GM12872 (cell line): ENCODE results near the gene STX16.

Source experiments
- TF ChIP-seq, protein P1 (sequence below): IDR thresholded peaks from 3 replicates; pipeline ENCODE4 v1.5.1; 2011; ENCODE audit warnings: low read depth, mild to moderate bottlenecking, low read length, moderate library complexity; ENCODE audit not compliant: insufficient read depth

Gene STX16, protein sequence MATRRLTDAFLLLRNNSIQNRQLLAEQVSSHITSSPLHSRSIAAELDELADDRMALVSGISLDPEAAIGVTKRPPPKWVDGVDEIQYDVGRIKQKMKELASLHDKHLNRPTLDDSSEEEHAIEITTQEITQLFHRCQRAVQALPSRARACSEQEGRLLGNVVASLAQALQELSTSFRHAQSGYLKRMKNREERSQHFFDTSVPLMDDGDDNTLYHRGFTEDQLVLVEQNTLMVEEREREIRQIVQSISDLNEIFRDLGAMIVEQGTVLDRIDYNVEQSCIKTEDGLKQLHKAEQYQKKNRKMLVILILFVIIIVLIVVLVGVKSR

DNA sequence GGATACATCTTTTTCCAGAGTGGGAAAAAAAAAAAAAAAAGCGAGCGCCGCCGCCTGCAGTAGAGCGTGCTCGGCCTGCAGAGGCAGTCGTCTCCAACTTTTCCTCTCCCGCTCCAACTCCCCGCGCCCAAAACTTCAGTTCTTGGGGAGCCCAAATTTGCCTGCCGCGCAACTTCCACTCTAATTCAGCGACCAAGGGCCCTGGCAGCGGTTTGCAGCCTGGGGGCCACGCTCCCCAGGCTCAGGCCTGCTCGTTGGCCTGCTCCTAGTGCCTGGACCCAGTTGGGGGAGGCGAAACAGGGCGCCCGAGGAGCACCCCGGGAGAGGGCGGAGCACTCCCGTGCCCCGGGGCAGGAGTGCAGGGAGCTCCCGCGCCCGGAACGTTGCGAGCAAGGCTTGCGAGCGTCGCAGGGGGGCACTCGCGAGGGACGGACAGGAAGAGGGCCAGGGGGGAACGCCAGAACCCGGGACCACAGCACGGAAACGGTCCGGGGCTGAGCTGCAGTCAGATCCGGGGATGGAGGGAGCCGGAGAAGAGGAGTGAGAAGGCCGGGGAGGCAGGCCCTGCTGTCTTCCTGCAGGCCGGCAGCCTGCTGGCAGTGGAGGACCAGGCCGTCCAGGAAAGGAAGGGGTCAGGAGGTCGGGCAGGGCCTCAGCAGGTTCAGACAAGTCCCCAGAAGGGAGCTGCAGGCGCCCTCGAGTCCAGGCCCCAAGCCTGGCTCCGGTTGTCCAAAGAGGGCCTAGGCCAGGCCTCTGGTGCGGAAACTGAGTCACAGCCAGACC lies at the start of gene STX16:
TSS of gene STX16 (plus strand) at position 508 of the 783 bp plus-strand sequence. CDS start 724 bp downstream, outside the sequence.
- TF ChIP-seq, protein P1, sequence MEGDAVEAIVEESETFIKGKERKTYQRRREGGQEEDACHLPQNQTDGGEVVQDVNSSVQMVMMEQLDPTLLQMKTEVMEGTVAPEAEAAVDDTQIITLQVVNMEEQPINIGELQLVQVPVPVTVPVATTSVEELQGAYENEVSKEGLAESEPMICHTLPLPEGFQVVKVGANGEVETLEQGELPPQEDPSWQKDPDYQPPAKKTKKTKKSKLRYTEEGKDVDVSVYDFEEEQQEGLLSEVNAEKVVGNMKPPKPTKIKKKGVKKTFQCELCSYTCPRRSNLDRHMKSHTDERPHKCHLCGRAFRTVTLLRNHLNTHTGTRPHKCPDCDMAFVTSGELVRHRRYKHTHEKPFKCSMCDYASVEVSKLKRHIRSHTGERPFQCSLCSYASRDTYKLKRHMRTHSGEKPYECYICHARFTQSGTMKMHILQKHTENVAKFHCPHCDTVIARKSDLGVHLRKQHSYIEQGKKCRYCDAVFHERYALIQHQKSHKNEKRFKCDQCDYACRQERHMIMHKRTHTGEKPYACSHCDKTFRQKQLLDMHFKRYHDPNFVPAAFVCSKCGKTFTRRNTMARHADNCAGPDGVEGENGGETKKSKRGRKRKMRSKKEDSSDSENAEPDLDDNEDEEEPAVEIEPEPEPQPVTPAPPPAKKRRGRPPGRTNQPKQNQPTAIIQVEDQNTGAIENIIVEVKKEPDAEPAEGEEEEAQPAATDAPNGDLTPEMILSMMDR: peak; percentile 57

DNA sequence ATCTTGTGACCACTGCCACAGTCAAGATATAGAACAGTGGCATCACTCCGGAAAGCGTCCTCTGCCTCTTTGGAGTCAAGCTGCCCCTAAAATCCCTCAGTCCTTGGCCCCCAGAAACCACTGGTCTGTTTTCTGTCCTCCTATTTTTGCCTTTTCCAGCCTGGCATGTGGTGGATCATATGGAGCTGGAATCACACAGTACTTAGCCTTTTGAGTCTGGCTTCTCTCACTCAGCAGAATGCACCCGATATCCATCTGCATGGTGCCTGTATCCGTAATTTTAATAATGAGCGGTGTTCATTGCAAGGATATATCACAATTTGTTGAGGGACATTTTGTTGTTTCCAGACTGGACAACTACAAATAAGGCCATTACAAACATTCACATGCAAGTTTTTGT lies 49.0 kb upstream of the STX16 start:
- TF ChIP-seq, protein P1: no peak

DNA sequence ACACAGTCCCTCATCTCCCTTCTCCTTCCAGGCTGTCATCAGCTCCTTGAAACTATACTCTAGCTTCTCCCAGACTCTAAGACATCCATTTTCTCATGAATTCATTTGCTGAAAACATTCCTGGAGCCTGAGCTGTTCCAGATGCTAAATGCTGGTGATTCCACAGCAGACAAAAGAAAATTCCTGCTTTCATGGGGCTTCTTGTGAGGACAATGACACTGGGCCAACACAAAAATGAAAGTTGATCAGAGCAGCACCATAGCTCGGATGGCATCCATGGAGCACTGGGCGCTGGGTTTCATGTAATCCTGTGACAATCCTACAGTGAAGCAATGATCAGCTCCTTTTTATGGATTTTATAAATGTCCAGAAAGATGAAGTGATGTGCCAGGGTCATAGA lies 47.4 kb upstream of the STX16 start:
- TF ChIP-seq, protein P1: no peak

DNA sequence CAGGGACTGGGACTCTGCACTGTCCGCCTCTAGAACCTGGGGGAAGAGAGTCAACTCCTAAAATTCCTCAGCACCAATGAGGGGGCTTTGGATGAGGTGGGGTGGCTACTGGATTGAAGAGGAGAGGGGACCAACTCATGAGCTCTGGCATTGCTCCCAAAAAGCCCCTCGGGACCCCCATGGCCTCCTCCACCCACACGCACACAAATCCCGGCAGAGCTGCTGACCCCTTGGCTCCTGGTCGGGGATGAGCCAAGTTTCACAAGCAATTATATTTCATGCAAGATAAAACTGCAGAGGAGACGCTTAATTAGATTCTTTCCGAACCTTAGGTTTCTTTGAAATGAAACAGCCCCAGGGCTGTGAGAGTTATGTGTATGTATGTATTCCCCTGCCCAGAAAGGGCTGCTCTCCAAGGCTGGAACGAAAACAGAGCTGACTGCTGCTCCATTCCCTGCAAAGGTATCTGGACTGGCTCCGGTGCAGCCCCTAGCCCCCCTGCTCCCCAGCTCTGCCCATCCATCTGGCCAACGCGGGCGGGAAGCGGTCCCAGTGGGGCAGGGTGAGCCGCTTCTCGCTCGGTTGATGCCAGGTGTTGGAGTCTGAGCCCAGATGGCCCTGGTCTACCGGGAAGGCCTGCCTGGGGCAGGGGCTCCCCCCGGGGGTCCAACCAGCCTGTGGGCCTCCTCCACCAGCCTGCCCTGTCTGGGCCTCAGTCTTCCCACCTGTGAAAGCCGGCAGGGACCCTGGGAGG lies 46.8 kb upstream of the STX16 start:
- TF ChIP-seq, protein P1: no peak

DNA sequence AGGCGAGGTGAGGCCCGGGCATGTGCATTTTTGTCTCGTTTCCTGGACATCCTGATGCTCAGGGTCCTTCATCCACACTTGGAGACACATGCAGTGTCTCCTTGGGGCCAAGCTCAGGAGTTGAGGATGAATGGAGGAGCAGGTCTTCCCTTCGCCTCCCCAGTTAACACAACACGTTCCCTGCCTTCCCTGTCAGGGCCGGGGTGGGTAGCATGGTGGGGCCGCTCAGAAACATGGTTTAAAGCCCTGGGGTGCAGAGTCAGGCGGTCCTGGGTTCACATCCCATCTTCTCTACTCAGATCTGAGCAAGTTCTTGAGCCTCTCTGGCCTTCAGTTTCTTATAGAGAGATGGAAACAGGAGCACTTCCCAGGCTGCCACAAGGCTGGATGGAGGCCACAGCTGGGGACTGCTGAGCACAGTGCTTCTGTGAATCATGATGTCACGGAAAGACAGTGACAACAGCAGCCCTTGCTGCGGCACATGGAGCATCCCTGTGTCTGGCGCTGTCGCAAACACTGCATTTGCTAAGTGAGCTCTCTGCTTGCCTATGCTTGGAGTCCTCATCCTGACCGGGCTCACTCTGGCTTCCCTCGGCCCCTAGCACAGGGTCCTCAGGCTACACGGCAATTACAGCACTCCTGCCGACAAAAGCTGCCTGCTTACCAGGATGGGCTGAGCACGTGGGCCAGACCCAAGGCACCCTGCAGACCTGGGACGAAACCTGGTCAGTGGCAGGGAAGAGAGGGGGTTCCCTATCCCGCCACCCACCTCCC lies 45.6 kb upstream of the STX16 start:
- TF ChIP-seq, protein P1: no peak

DNA sequence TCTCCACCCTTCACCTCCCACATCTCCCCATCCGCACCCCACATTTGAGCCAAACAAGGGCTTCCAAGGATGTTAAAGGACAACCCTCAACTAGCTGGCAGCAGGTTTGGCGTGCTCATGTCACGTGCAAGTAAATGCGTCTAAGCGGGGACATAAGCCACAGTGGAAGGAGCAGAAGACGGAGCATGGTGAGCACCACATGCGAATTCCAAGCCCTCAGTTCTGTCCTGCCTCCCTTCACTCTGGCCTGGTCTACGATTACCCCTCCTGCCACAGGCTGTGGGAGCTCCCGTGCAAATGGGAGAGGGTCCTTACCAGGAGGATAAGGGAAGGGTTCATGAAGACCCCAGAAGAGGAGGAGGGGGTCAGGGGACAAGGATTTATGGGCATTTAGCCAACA lies 44.9 kb upstream of the STX16 start:
- TF ChIP-seq, protein P1: no peak
